NCI-H2227 treated with DMSO at 0.1 percent for 48 hours (cell line): Measurements from ENCODE around the gene RNF145.
"Not testable (repeated sequence)": the region's sequence is repeated elsewhere in the genome, so short reads cannot be mapped to it uniquely, and the experiment has no call there.

Experiments
- DNase-seq: peaks from one replicate; lab custom pipeline; 2025; lab: John Stamatoyannopoulos, UW

The RNF145 gene

DNA sequence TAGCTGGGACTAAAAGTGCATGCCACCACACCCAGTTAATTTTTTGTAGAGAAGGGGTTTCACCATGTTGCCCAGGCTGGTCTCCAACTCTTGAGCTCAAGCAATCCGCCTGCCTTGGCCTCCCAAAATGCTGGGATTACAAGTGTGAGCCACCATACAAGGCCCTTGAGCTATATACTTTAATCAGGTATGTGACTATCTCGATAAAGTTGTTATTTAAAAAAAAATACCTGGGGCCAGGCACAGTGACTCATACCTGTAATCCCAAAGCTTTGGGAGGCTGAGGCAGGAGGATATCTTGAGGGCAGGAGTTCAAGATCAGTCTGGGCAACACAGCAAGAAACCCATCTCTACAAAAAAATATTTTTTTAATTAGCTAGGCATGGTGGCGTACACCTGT, 19.2 kb downstream of the RNF145 start:
- DNase-seq: no peak

- DNase-seq: no peak
Observed at GRCh38 chr5:159189310-159189709, 20.0 kb downstream of the RNF145 start.

- DNase-seq: no peak
Observed at GRCh38 chr5:159187719-159188118, 21.6 kb downstream of the RNF145 start.

DNA sequence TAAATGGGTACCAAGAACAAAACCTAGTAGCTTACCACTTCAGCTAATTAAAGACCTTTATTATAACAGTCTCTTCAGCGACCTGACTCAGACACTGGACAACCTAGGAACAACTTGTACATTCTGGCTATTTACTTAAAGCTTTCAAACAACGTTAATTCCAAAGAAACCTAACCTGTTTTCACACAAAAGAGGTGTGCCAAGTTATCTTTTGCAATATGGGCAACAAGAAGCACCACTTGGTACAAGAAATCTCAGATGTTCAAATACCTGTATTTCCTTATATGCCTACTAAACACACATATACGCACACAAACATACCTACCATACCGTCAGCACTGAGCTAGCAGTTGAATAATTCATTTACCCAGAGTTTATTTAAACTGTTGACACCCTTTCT, 23.0 kb downstream of the RNF145 start:
- DNase-seq: no peak

DNA sequence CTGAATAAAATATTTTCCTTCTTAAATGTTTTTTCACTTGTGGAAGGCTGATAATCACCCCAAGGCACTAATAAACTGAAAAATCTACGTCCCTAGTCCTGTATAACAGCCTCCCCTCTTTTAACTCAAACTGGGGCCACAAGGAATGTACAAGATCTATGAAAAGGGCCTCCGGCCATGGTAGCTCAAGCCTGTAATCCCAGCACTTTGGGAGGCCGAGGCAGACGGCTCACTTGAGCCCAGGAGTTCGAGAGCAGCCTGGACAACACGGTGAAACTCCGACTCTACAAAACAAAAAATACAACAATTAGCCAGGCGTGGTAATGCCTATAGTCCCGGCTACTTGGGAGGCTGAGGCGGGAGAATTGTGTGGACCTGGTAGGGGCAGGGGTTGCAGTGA, 23.6 kb downstream of the RNF145 start:
- DNase-seq: no peak

DNA sequence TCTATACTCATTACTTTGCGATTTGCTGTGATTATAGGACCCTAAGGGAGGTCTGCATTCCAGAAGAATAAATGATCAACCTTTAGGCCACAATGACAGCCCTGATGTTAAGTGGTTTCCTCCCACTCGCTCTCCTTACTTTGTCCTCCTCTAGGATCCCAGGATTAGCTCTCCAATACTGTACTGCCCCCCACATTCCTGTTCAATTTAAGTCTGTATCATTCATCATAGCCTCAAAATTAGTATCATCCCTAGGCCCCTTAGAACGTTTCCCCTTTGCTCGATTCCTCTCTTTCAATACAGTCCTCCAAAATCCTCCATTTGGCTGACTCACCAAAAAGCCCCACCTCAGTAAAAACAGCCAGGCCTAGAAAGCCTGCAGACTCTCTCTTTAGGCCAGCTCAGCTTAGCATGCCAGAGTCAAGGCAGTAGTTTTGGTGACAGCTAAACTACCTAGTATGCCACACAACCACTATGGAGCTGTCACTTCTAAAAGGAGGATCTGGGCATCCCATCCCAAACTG, 24.4 kb downstream of the RNF145 start:
- no peak for DNase-seq

DNA sequence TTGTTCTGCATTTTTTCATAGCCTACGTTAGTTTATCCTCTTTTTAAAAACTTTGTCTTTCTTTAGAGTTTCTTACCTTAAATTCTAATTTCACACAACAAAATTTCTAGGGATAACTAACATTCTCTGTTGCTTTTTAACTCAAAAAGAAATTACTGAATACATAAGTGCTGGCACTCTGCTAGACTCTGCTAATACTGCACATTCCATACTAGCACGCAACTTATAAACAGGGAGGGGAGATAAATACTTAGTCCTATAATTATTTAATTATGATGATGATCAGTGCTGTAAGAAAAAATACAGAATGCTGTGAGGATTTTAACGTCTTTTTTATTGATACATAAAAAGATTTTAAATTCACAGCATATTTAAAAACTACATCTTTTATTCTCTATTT, 25.1 kb downstream of the RNF145 start:
- DNase-seq: no peak

DNA sequence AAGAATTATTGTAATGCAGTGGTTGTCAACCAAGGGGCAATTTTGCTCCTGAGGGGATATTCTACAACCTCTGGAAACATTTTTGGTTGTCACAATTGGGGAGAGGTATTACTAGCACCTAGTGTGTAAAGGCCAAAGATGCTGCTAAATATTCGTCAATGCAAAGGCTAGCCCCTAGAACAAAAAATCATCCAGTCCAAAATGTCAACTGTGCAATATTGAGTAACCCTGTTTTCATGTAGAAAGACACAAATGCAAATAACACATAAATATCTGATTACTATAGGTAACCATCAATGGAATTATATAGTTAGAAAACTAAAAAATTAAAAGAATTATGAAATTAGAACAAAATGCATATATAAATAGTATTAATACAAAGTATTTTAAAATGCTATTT, 26.1 kb downstream of the RNF145 start:
- no peak for DNase-seq

GRCh38 chr5:159182691-159183090, 26.7 kb downstream of the RNF145 start:
- DNase-seq: no peak

DNA sequence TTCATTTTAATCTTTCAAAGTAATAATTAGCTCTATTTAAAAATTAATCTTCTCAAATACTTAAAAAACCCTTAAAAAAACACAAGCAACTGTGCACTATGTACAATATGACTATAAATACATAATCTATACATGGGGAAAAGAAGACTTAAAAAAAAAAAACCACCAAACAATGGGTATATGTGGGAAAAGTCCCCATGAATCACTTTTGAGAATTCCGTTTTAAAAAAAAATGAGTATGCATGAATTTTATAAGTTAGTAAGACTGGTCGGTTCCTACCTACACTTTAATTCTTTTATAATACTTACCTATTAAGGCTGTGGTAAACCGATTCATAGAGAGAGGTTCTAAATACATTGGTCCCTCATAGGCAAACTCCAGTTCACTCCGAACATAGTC, 27.7 kb downstream of the RNF145 start:
- no peak for DNase-seq

GRCh38 chr5:159181152-159181551, 28.2 kb downstream of the RNF145 start:
- no peak for DNase-seq

- DNase-seq: no peak
Observed at GRCh38 chr5:159179529-159180305, 29.6 kb downstream of the RNF145 start.

- no peak for DNase-seq
Observed at GRCh38 chr5:159178978-159179377, 30.4 kb downstream of the RNF145 start.

DNA sequence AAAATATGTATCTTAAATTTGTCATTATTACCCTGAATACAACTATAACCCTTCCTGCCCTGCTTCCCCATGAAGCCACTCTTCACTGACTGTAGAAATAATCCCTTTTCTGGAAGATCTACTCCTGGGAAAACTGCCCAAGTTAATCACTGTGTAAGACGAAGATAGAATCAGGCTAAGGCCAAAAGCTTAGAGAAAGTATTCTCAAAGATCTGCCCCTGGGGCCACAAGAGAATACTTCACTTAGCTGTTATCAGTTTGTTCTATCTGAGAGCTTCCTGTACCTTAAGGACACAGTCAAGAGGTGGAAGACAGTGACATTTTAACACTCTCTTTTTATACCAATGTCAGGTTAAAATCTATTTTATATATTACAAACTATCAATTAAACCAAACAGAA, 33.8 kb downstream of the RNF145 start:
- no peak for DNase-seq

- no peak for DNase-seq
Observed at GRCh38 chr5:159174511-159175168, 34.7 kb downstream of the RNF145 start.

DNA sequence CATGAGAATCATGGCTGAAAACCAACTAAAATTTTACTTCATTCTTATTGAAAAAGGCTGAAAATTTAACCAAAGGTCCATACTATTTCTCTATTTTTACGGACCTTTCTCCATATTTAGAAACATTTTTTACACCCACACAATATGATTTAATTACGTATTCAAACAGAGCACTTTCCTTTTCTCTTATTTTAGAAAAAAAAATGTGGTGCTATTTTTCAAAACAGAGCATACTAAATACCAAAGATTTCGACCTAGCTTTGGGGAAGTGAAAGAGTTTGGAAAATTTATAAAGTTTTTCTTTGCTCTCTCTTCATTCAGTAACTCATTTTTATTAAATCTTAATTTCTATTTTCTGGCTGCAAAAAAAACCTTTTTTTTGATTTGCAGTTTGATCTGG, 38.1 kb downstream of the RNF145 start:
- DNase-seq: no peak

DNA sequence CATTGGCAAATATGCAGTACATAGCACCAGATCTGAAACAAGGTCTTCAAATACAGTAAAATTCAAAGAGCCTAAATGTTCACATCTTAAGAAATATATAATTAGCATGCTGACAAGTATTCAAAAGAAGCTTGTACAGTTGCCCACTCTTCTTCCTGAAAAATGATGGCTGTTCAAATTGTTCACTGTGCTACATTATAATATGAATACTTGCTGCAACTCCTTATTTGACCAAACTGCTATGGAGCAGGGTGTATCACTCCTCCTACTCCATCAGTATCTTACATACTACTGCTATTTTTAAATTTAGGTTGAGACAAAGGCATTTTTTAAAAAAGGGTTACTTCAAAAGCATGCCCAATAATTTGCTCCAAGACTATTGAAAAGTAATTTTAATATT, 39.3 kb downstream of the RNF145 start:
- DNase-seq: no peak

GRCh38 chr5:159166416-159166815, 42.9 kb downstream of the RNF145 start:
- no peak for DNase-seq

DNA sequence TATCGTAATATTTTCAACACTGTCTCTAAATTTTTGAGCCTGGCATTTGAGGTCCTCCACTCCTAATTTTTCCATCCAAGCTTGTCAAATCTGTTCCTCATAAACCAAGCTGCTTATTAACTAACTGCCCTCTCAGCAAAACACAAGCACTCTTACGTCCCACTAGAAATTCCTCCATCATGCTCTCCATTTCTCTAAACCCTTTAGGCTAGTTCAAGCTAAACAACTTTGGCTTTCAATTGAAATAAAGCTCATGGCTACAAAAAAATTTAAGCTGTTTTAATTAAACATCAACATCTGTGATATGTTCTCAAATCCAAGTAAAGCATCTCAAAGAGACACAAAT, 45.7 kb downstream of the RNF145 start:
- no peak for DNase-seq

DNA sequence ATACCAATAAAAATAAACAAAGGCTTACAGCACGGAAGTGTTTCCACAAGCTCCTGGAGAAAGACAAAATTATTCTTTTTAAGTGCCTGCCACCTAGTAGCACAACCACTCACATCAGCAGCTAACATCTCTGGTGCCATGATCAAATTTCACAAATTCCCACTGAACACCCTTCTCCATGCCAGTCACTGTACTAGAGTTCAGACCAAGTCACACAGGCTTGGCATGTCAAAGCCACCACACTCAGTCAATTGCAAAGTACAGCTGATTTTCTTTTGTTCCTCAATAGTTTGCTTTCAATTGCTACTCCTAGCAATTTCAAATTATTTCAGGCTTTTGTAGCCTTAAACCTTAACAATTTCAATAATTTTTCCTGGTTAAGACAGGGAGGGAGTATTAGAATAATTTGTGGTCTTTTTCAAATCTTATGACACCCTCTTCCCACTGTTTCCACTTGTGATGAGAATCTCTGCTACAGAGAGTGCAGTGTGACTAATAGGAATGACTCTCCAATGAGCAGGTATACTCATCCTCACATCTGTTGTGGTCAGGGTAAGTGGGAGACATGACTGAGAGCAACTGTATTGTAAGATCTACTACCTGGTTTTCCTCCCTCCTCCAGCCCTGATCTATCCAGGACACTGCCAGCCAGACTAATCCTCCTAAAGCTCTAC, 46.2 kb downstream of the RNF145 start:
- no peak for DNase-seq

DNA sequence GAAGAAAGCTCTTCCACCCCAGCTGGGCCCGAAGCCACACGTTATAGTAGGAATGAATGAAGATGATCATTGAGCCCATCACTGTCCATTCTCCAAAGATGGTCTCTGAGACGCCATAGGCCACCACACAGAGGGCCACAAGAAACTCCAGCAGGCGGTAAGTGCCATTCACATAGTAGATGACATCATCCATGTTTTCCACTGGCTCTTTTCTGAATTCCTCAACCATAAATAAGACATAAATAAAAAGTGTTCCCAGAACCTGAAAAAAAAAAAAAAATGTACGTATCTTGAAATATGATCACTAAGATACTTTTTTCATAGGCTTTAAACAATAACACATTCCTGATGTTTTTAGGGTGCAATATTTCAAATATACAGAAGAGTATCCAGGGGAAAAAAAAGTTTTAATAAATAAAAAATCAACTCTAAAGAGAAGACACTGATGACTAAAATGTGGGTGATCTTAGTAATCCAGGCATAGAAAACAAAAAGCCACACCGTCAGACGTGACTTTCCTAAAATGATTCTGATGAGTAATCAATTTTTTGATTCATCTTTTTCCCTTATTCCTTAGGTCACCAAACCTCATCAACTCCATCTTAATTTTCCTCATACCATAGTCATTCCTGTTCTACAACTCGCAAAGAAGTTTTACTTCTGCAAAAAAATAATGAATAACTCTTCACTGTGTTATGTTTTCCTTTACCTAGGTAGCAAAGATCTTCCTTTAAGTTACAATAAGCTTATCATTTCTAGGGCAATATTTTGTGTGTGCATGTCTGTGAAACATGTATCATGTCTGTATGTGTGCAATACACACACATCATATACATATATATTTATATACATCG, 47.8 kb downstream of the RNF145 start:
- DNase-seq: no peak

GRCh38 chr5:159158553-159159091, 50.7 kb downstream of the RNF145 start:
- DNase-seq: not testable (repeated sequence)
